Panc1 (cell line): ENCODE results near the gene CBX2. TPM values are rescaled to one million over a fixed set of nuclear protein-coding genes. Genes with fewer than 3 reads are reported as not detected.
A peak's percentile ranks its signal among the peaks of the same experiment; 100 is the strongest.

Source experiments
- ATAC-seq: fragments of 200-7000 bp; cut with Tn5 transposase; 2 replicates; pipeline ENCODE4 v1.9.1; 2020; ENCODE audit warnings: mild to moderate bottlenecking, moderate library complexity
- BruUV-seq: library from RNA; stranded (reverse); fragments of 400-500 nt; replicated peaks from 2 replicates; lab custom pipeline; 2021; lab: Mats Ljungman, UMichigan
- CTCF ChIA-PET: fragments of 300-600 bp; sonication (Branson Sonifier 250); formaldehyde crosslinking; loops from one replicate; lab custom pipeline; 2022; ENCODE audit warnings: antibody characterized with exemption; lab: Charles Lee
- POLR2A ChIA-PET: fragments of 300-600 bp; sonication (Branson Sonifier 250); formaldehyde crosslinking; loops from one replicate; lab custom pipeline; 2022; ENCODE audit warnings: antibody characterized with exemption; lab: Charles Lee
- DNase-seq: peaks from one replicate; pipeline ENCODE4 v3.0.0-alpha.2; 2010; ENCODE audit warnings: low read depth, low spot score
- H3K27ac ChIP-seq: 2 replicates; pipeline ENCODE4 v1.5.1; 2011; ENCODE audit warnings: mild to moderate bottlenecking, low read length, inconsistent platforms
- H3K27me3 ChIP-seq: fragments of 200-500 bp; sonication (Bioruptor generic); 2 replicates; pipeline ENCODE4 v1.6.0; 2014; ENCODE audit warnings: low read length, inconsistent platforms; ENCODE audit not compliant: control insufficient read depth, insufficient read depth
- H3K36me3 ChIP-seq: fragments of 200-500 bp; sonication (Bioruptor generic); 2 replicates; pipeline ENCODE4 v1.5.1; 2014; ENCODE audit warnings: inconsistent platforms, mild to moderate bottlenecking, low read length, moderate library complexity; ENCODE audit not compliant: control insufficient read depth, insufficient read depth
- H3K4me1 ChIP-seq: 2 replicates; pipeline ENCODE4 v1.5.1; 2011; ENCODE audit warnings: inconsistent platforms, mild to moderate bottlenecking, low read length, moderate library complexity; ENCODE audit not compliant: control insufficient read depth, insufficient read depth
- H3K4me3 ChIP-seq, 2 experiments: 2 replicates each; pipeline ENCODE4 v1.5.1; 2011 to 2012; ENCODE audit warnings: low read depth in 2 of 2, low read length in 2 of 2, mild to moderate bottlenecking in 2 of 2, inconsistent platforms in 1 of 2, moderate library complexity in 1 of 2
- H3K9me3 ChIP-seq: fragments of 200-500 bp; sonication (Bioruptor generic); 2 replicates; pipeline ENCODE4 v1.5.1; 2014; ENCODE audit warnings: low read depth, mild to moderate bottlenecking, inconsistent platforms, low read length, moderate library complexity; ENCODE audit not compliant: control insufficient read depth, insufficient read depth
- POLR2AphosphoS5 ChIP-seq: IDR thresholded peaks from 2 replicates; pipeline ENCODE4 v1.6.1; 2012; ENCODE audit warnings: mild to moderate bottlenecking, low read depth, low read length, moderate library complexity
- SIN3A ChIP-seq: IDR thresholded peaks from 2 replicates; pipeline ENCODE4 v1.6.1; 2012; ENCODE audit warnings: low read depth, mild to moderate bottlenecking, low read length, moderate library complexity, borderline replicate concordance; ENCODE audit not compliant: insufficient read depth
- TCF7L2 ChIP-seq: IDR thresholded peaks from 2 replicates; pipeline ENCODE4 v1.6.1; 2011; ENCODE audit warnings: mild to moderate bottlenecking, low read depth, low read length, inconsistent platforms
- in situ Hi-C: cut with HindIII; loops from 2 replicates; pipeline ENCODE4 v1.10.0; 2016; ENCODE audit warnings: low sequenced_read_pairs, low pct_unique_long_range_greater_than_20kb
- intact Hi-C: fragments of 100-400 bp; cut with micrococcal nuclease; formaldehyde crosslinking; loops from one replicate; pipeline ENCODE4 v1.10.0; 2022; ENCODE audit not compliant: unreplicated experiment
- total RNA-seq: library from RNA; stranded (reverse); gene quantifications from one replicate; pipeline ENCODE4 v1.2.1, GENCODE V29; 2021; ENCODE audit not compliant: unreplicated experiment
- TF ChIP-seq, protein P1 (sequence below): fragments of 450-650 bp; IDR thresholded peaks from 2 replicates; pipeline ENCODE4 v1.5.1; 2017; ENCODE audit warnings: mild to moderate bottlenecking
- TF ChIP-seq, protein P2 (sequence below), 2 experiments: IDR thresholded peaks; 2 replicates each; pipeline ENCODE4 v1.6.1; 2011 to 2012; ENCODE audit warnings: low read depth in 2 of 2, control low read depth in 1 of 2, low read length in 1 of 2, mild to moderate bottlenecking in 1 of 2, moderate library complexity in 1 of 2; ENCODE audit not compliant: insufficient read depth in 1 of 2

Gene CBX2
- total RNA-seq, 1 experiment from 2014 or later: 9.0 TPM

DNA sequence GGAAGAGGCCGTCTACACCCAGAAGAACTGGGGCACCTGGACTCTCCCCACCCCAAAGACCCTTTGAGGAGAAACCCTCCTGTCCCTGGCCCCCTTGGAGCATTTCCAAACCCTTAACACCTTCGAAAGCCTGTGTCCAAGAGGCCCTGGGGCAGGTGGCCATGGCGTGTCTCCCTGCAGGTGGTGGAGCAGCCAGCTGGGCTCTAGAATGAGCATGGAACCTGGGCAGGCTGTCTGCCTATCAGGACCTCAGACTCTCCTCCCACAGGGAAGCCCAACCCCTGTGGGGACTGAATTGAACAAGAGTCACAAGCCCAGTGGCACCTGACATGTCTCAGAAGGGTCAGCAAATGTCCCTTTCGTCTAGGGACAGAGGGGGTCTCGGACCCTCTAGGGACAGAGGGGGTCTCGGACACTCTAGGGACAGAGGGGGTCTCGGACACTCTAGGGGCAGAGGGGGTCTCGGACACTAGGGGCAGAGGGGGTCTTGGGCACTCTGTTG is 52.9 kb downstream of the CBX2 start:
- in situ Hi-C loops (no loop called here), intact Hi-C loops (loop anchor here (10.0 kb wide), 1 partner anchor 86 kb away; no protein-coding TSS in a partner anchor)
- CTCF ChIA-PET: interaction anchor here (0.7 to 3.6 kb wide), 2 partner anchors 15 to 19 kb away, joined by 4 to 21 read pairs; no protein-coding TSS in a partner anchor
- Histone ChIP-seq H3K4me1 (peaks cover 53% of the 10 kb centered on the region), H3K36me3 (peaks cover 2% of the 10 kb centered on the region; the same call in 1 of the 2 replicates), H3K27ac (peak overlapping the region; percentile 94), H3K9me3 (no peaks in the 10 kb centered on the region), H3K27me3 (no peaks in the 10 kb centered on the region), H3K4me3 (no peak overlapping the region)
- no TSS peak for BruUV-seq
- no peak for TF ChIP-seq SIN3A
- DNase-seq (no peak), ATAC-seq (no peak)
- POLR2A ChIA-PET: interaction anchor here (1.2 kb wide), 1 partner anchor 18 kb away, joined by 3 read pairs; no protein-coding TSS in a partner anchor

DNA sequence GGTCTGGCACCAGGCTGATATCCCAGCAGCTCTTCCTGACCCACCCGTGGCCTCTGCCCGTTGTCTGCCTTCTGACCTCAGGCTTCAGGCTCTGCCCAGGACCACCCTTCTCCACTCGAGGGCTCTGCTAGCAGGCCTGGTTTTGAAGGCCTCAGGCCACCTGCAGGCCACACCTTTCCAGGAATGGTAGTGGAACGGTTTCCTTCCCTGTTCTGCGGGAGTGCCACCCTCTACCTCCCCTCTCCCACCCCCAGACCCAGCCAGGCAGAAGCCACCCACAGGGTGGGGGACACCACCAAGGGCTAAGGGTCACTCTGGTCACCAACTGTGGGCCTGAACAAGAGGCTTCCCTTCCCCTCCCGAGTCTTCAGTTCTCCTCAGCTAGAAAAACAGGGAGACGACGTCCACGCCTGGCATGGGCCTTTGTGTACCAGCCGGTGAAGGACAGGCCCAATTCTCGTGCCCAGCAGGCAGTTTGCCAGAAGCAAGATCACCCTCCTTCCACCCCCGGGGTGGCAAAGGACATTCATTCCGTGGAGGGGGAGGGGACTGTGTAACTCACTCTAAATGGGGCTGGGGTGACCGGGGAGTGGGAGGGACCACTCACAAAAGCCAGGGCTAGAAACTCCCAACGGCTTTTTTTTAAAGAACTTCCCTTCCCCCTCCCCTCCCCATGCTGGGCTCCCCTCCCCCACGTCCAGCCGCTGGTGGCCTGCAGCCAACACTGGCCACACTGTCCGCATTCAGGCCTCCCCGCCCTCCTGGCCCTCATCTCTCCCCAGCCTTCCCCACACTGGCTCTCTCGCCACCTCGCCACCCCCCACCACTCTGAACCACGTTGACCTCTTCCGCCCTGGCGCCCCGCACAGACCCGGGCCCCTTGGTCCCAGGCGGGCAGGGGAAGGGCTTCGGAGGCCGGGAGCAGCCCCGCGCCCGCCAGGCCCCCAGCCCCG is 53.6 kb downstream of the CBX2 start:
- intact Hi-C loops (loop anchor here (10.0 kb wide), 1 partner anchor 87 kb away; no protein-coding TSS in a partner anchor), in situ Hi-C loops (no loop called here)
- Histone ChIP-seq H3K9me3 (no peaks in the 10 kb centered on the region), H3K36me3 (peaks cover 2% of the 10 kb centered on the region; the same call in 1 of the 2 replicates), H3K27me3 (no peaks in the 10 kb centered on the region), H3K27ac (peak overlapping the region; percentile 94), H3K4me1 (peaks cover 61% of the 10 kb centered on the region), H3K4me3 (peak overlapping the region; percentile 11 to 29; a peak in 2 of 4 replicates)
- ATAC-seq (peak; percentile 62), DNase-seq (no peak)
- ChIA-PET POLR2A (interaction anchor here (0.6 to 1.2 kb wide), 2 partner anchors 19 to 555 kb away, joined by 3 read pairs; no protein-coding TSS in a partner anchor), CTCF (interaction anchor here (3.6 kb wide), 1 partner anchor 20 kb away, joined by 21 read pairs; no protein-coding TSS in a partner anchor)
- TF ChIP-seq POLR2AphosphoS5: peak; percentile 26
- TF ChIP-seq TCF7L2: no peak
- BruUV-seq: no TSS peak

DNA sequence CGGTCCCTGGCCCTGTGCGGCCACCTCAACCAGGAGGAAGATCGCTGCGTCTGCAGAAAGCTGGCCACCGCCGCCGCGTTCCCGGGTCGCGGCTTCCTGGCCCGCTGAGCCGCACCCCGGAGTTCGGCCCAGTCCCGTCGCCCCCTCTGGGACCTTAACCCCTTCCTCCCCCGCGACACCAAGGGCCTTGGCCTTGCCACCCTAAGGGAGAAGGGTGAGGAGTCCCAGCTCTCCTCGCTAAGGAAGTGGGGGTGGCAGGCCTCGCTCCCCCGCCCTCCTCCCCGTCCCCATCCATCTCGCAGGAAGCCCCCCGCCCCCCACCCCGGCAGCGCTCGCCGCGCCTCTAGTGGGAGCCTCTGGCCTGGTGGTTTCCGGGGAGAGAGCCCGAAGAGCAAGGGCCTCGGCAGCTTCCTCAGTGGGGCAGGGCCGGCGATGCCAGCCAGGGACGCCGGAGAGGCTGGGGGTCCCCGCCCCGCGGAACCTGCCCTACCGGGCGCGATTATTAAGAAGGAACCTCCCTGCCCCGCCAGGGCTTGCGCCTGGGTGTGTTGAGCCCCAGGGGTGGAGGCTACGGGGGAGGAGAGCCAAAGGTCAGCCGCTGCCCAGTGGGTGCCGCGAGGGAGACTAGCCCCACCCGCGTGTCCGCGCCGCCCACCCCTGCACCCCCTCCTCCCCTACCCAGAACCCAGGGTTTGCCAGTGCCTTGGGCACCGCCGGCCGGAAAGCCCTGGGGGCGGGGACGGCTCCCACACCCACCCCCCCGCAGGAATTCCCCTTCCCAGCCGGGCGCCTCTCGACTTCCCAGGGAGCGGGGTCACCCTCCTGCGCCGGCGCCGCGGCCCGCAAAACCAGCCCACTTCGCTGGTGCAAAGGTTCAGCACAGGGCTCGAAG is 54.5 kb downstream of the CBX2 start:
- Histone ChIP-seq H3K27ac (peak overlapping the region; percentile 89), H3K27me3 (no peaks in the 10 kb centered on the region), H3K9me3 (no peaks in the 10 kb centered on the region), H3K4me3 (peak overlapping the region; percentile 27 to 29), H3K36me3 (peaks cover 2% of the 10 kb centered on the region; the same call in 1 of the 2 replicates), H3K4me1 (peaks cover 68% of the 10 kb centered on the region)
- in situ Hi-C loops (no loop called here), intact Hi-C loops (loop anchor here (10.0 kb wide), 1 partner anchor 88 kb away; no protein-coding TSS in a partner anchor)
- ChIA-PET POLR2A (interaction anchor here (0.6 to 1.2 kb wide), 3 partner anchors 20 to 867 kb away, joined by 3 to 4 read pairs (median 3); no protein-coding TSS in a partner anchor), CTCF (interaction anchor here (0.6 to 3.6 kb wide), 7 partner anchors 11 to 153 kb away, joined by 3 to 21 read pairs (median 3); no protein-coding TSS in a partner anchor)
- DNase-seq: no peak
- BruUV-seq: no TSS peak
- peak; percentile 35 for ATAC-seq
- TF ChIP-seq, protein P1, sequence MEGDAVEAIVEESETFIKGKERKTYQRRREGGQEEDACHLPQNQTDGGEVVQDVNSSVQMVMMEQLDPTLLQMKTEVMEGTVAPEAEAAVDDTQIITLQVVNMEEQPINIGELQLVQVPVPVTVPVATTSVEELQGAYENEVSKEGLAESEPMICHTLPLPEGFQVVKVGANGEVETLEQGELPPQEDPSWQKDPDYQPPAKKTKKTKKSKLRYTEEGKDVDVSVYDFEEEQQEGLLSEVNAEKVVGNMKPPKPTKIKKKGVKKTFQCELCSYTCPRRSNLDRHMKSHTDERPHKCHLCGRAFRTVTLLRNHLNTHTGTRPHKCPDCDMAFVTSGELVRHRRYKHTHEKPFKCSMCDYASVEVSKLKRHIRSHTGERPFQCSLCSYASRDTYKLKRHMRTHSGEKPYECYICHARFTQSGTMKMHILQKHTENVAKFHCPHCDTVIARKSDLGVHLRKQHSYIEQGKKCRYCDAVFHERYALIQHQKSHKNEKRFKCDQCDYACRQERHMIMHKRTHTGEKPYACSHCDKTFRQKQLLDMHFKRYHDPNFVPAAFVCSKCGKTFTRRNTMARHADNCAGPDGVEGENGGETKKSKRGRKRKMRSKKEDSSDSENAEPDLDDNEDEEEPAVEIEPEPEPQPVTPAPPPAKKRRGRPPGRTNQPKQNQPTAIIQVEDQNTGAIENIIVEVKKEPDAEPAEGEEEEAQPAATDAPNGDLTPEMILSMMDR: no peak
- TF ChIP-seq, protein P2, sequence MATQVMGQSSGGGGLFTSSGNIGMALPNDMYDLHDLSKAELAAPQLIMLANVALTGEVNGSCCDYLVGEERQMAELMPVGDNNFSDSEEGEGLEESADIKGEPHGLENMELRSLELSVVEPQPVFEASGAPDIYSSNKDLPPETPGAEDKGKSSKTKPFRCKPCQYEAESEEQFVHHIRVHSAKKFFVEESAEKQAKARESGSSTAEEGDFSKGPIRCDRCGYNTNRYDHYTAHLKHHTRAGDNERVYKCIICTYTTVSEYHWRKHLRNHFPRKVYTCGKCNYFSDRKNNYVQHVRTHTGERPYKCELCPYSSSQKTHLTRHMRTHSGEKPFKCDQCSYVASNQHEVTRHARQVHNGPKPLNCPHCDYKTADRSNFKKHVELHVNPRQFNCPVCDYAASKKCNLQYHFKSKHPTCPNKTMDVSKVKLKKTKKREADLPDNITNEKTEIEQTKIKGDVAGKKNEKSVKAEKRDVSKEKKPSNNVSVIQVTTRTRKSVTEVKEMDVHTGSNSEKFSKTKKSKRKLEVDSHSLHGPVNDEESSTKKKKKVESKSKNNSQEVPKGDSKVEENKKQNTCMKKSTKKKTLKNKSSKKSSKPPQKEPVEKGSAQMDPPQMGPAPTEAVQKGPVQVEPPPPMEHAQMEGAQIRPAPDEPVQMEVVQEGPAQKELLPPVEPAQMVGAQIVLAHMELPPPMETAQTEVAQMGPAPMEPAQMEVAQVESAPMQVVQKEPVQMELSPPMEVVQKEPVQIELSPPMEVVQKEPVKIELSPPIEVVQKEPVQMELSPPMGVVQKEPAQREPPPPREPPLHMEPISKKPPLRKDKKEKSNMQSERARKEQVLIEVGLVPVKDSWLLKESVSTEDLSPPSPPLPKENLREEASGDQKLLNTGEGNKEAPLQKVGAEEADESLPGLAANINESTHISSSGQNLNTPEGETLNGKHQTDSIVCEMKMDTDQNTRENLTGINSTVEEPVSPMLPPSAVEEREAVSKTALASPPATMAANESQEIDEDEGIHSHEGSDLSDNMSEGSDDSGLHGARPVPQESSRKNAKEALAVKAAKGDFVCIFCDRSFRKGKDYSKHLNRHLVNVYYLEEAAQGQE (IDR thresholded peaks at IDR 0.05; ENCODE audit: insufficient read depth in 1 of 2, low read depth in 2 of 2, low read length in 1 of 2): no peak
- peak; percentile 41 for TF ChIP-seq POLR2AphosphoS5
- TF ChIP-seq SIN3A: no peak
- no peak for TF ChIP-seq TCF7L2
